H9 (cell line): Measurements from ENCODE around the gene CTDSPL. TPM values are rescaled to one million over a fixed set of nuclear protein-coding genes. Genes with fewer than 3 reads are reported as not detected.

Source experiments
- DNase-seq: peaks from one replicate; pipeline ENCODE4 v3.0.0-alpha.2; 2017
- H2AFZ ChIP-seq: one replicate; pipeline ENCODE4 v1.6.1; 2013; ENCODE audit warnings: mild to moderate bottlenecking, low read length, control low read depth, moderate library complexity
- H2AK5ac ChIP-seq: 2 replicates; pipeline ENCODE4 v1.6.1; 2013; ENCODE audit warnings: low read length, control low read depth, mixed read lengths; ENCODE audit not compliant: insufficient read length
- H2BK120ac ChIP-seq: one replicate; pipeline ENCODE4 v1.6.1; 2013; ENCODE audit warnings: low read depth, mild to moderate bottlenecking, low read length, control low read depth, inconsistent platforms; ENCODE audit not compliant: poor library complexity, severe bottlenecking
- H2BK12ac ChIP-seq: 2 replicates; pipeline ENCODE4 v1.6.1; 2013; ENCODE audit warnings: low read length, control low read depth, mixed read lengths, low read depth; ENCODE audit not compliant: insufficient read length
- H2BK15ac ChIP-seq: 2 replicates; pipeline ENCODE4 v1.6.1; 2013; ENCODE audit warnings: low read depth, low read length, control low read depth
- H2BK20ac ChIP-seq: one replicate; pipeline ENCODE4 v1.6.1; 2013; ENCODE audit warnings: low read depth, mild to moderate bottlenecking, low read length, control low read depth, inconsistent platforms; ENCODE audit not compliant: poor library complexity, severe bottlenecking
- H2BK5ac ChIP-seq: 2 replicates; pipeline ENCODE4 v1.6.1; 2013; ENCODE audit warnings: low read length, control low read depth, mixed read lengths; ENCODE audit not compliant: insufficient read length
- H3K14ac ChIP-seq: 2 replicates; pipeline ENCODE4 v1.6.1; 2013; ENCODE audit warnings: low read length, control low read depth; ENCODE audit not compliant: insufficient read depth
- H3K18ac ChIP-seq: 2 replicates; pipeline ENCODE4 v1.6.1; 2013; ENCODE audit warnings: low read depth, mild to moderate bottlenecking, mixed read lengths, low read length, control low read depth; ENCODE audit not compliant: insufficient read length
- H3K23ac ChIP-seq: 2 replicates; pipeline ENCODE4 v1.6.1; 2013; ENCODE audit warnings: low read length, control low read depth, mixed read lengths, low read depth; ENCODE audit not compliant: insufficient read length
- H3K23me2 ChIP-seq: 2 replicates; pipeline ENCODE4 v1.6.1; 2013; ENCODE audit warnings: low read depth, mild to moderate bottlenecking, mixed read lengths, low read length, control low read depth; ENCODE audit not compliant: insufficient read length, poor library complexity, severe bottlenecking
- H3K27ac ChIP-seq: 2 replicates; pipeline ENCODE4 v1.5.1; 2013; ENCODE audit warnings: low read length, control low read depth, mixed read lengths, low read depth; ENCODE audit not compliant: insufficient read length
- H3K27me3 ChIP-seq: 2 replicates; pipeline ENCODE4 v1.6.1; 2013; ENCODE audit warnings: low read length, control low read depth, inconsistent platforms; ENCODE audit not compliant: insufficient read depth
- H3K4ac ChIP-seq: 2 replicates; pipeline ENCODE4 v1.6.1; 2013; ENCODE audit warnings: low read depth, mild to moderate bottlenecking, control low read depth, inconsistent platforms, low read length, moderate library complexity
- H3K4me1 ChIP-seq: 2 replicates; pipeline ENCODE4 v1.6.1; 2013; ENCODE audit warnings: low read length, control low read depth, inconsistent platforms; ENCODE audit not compliant: insufficient read depth
- H3K4me2 ChIP-seq: 2 replicates; pipeline ENCODE4 v1.6.1; 2013; ENCODE audit warnings: low read length, control low read depth, mixed read lengths; ENCODE audit not compliant: insufficient read length, insufficient read depth
- H3K56ac ChIP-seq: 2 replicates; pipeline ENCODE4 v1.6.1; 2013; ENCODE audit warnings: low read depth, mild to moderate bottlenecking, mixed read lengths, low read length, control low read depth; ENCODE audit not compliant: insufficient read length
- H3K79me1 ChIP-seq: 2 replicates; pipeline ENCODE4 v1.6.1; 2013; ENCODE audit warnings: low read depth, mild to moderate bottlenecking, moderate library complexity, low read length, control low read depth, inconsistent platforms; ENCODE audit not compliant: insufficient read depth, poor library complexity, severe bottlenecking
- H3K79me2 ChIP-seq: 2 replicates; pipeline ENCODE4 v1.6.1; 2013; ENCODE audit warnings: low read length, control low read depth, inconsistent platforms; ENCODE audit not compliant: insufficient read depth
- H3K9ac ChIP-seq: 2 replicates; pipeline ENCODE4 v1.6.1; 2013; ENCODE audit warnings: low read length, control low read depth, mixed read lengths; ENCODE audit not compliant: insufficient read length; ENCODE audit errors: extremely low read depth
- H3K9me3 ChIP-seq: one replicate; pipeline ENCODE4 v1.6.1; 2013; ENCODE audit warnings: low read depth, low read length, inconsistent platforms; ENCODE audit not compliant: control insufficient read depth
- H3T11ph ChIP-seq: one replicate; pipeline ENCODE4 v1.6.1; 2013; ENCODE audit warnings: mild to moderate bottlenecking, low read length, control low read depth, inconsistent platforms
- H4K20me1 ChIP-seq: one replicate; pipeline ENCODE4 v1.6.1; 2013; ENCODE audit not compliant: control insufficient read depth, insufficient read length, insufficient read depth
- H4K5ac ChIP-seq: 2 replicates; pipeline ENCODE4 v1.6.1; 2013; ENCODE audit warnings: low read depth, mild to moderate bottlenecking, mixed read lengths, low read length, control low read depth; ENCODE audit not compliant: insufficient read length
- H4K8ac ChIP-seq: replicated peaks from 2 replicates; pipeline ENCODE4 v1.6.1; 2013; ENCODE audit warnings: low read length, control low read depth, mixed read lengths, low read depth; ENCODE audit not compliant: insufficient read length
- H4K91ac ChIP-seq: 2 replicates; pipeline ENCODE4 v1.6.1; 2013; ENCODE audit warnings: low read depth, mild to moderate bottlenecking, moderate library complexity, mixed read lengths, low read length, control low read depth; ENCODE audit not compliant: insufficient read length
- H3K27ac Mint-ChIP-seq, 3 experiments: 2 replicates in 2 of 3; 3 replicates in 1 of 3; pipeline ENCODE4 v1.8.0; 2020 to 2021; ENCODE audit warnings: mixed read lengths in 3 of 3, mild to moderate bottlenecking in 1 of 3, moderate library complexity in 1 of 3
- H3K27me3 Mint-ChIP-seq: 2 replicates; pipeline ENCODE4 v1.8.0; 2021; ENCODE audit warnings: low read depth, mild to moderate bottlenecking, moderate library complexity, mixed read lengths
- H3K36me3 Mint-ChIP-seq, 3 experiments: 2 replicates in 2 of 3; 3 replicates in 1 of 3; pipeline ENCODE4 v1.8.0; 2020 to 2021; ENCODE audit warnings: low read depth in 3 of 3, mixed read lengths in 3 of 3; ENCODE audit not compliant: insufficient read depth in 1 of 3
- H3K4me1 Mint-ChIP-seq, 2 experiments: 2 replicates each; pipeline ENCODE4 v1.8.0; 2020; ENCODE audit warnings: mixed read lengths in 2 of 2
- H3K4me3 Mint-ChIP-seq, 2 experiments: 2 replicates in 1 of 2; 3 replicates in 1 of 2; pipeline ENCODE4 v1.8.0; 2020 to 2021; ENCODE audit warnings: mild to moderate bottlenecking in 2 of 2, mixed read lengths in 2 of 2, moderate library complexity in 1 of 2
- H3K9me3 Mint-ChIP-seq, 2 experiments: 2 replicates in 1 of 2; 3 replicates in 1 of 2; pipeline ENCODE4 v1.8.0; 2020; ENCODE audit warnings: mild to moderate bottlenecking in 2 of 2, mixed read lengths in 2 of 2, moderate library complexity in 1 of 2
- WGBS: extraction: QIAGEN DNeasy Blood & Tissue Kit; methylation state at CpG from one replicate; pipeline ENCODE4 v1.1.7; 2013; ENCODE audit warnings: missing lambda C conversion rate, low lambda C conversion rate, mixed read lengths; ENCODE audit not compliant: insufficient read length; ENCODE audit errors: extremely low coverage; 5-methylcytosine and 5-hydroxymethylcytosine counted together
- long read RNA-seq: library from polyadenylated mRNA; unstranded; transcript quantifications from one replicate; pipeline ENCODE4 v2.0.0, GENCODE V29; 2020
- total RNA-seq: library from RNA; stranded (reverse); gene quantifications from 2 replicates; pipeline ENCODE4 v1.2.1, GENCODE V29; 2021
- TF ChIP-seq, protein P1 (sequence below): fragments of 200-600 bp; sonication (generic); conservative IDR thresholded peaks from 3 replicates; pipeline ENCODE4 v1.8.0; 2021; ENCODE audit warnings: antibody characterized with exemption, mild to moderate bottlenecking

CTDSPL gene, protein sequence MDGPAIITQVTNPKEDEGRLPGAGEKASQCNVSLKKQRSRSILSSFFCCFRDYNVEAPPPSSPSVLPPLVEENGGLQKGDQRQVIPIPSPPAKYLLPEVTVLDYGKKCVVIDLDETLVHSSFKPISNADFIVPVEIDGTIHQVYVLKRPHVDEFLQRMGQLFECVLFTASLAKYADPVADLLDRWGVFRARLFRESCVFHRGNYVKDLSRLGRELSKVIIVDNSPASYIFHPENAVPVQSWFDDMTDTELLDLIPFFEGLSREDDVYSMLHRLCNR
- total RNA-seq, result 20.8 and 21.3 TPM in 2 replicates
- long read RNA-seq, partial matches to known transcripts, result 1 of 6 reads
- long read RNA-seq, other reads (novel, unspliced or antisense), result 5 of 6 reads

DNA sequence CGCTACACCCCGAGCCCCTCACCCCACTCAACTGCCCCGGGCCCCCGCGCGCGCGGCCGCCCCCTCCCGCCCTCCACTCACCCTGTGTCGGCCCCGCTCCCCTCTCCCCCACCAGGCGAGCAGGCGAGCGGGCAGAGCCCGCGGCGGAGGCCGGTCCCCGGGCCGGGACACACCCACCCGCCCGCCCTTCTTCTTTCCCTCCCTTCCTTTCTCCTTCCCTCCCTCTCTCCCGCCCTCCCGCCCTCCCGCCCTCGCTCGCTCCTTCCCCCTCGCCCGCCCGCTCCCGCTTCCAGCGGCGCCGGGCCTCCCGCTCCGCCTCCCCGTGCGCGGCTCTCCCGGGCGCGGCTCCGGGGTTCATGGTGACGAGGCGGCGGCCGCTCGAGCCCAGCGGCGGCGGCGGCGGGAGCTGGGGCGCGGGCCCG is at the start of gene CTDSPL:
TSS of gene CTDSPL (plus strand) at position 261 of the 422 bp plus-strand sequence. CDS start 320 bp downstream, outside the sequence.
- Histone ChIP-seq H3K79me2 (no peaks in the 10 kb centered on the region; the same call in 1 of the 2 replicates), H3K23me2 (peaks cover 15% of the 10 kb centered on the region), H3K9me3 (no peaks in the 10 kb centered on the region), H3K79me1 (no peaks in the 10 kb centered on the region), H2BK20ac (no peak within 1 kb of the TSS), H2BK15ac (no peak within 1 kb of the TSS), H3K27me3 (no peaks in the 10 kb centered on the region), H2AFZ (no peak within 1 kb of the TSS), H2BK5ac (no peak within 1 kb of the TSS), H3K4me2 (peak within 1 kb of the TSS; percentile 98), H3K56ac (no peak within 1 kb of the TSS), H4K8ac (no peak within 1 kb of the TSS), H4K20me1 (no peaks in the 10 kb centered on the region), H3K4me1 (peaks cover 5% of the 10 kb centered on the region; the same call in 1 of the 2 replicates), H3K9ac (peak within 1 kb of the TSS; percentile 68), H2AK5ac (no peak within 1 kb of the TSS), H3K18ac (no peak within 1 kb of the TSS), H3K14ac (no peak within 1 kb of the TSS), H3K4ac (no peak within 1 kb of the TSS), H3K27ac (no peak within 1 kb of the TSS), H3K23ac (no peak within 1 kb of the TSS), H3T11ph (no peak within 1 kb of the TSS), H4K5ac (no peak within 1 kb of the TSS), H2BK120ac (no peak within 1 kb of the TSS), H4K91ac (no peak within 1 kb of the TSS), H2BK12ac (no peak within 1 kb of the TSS)
- Mint-ChIP-seq H3K36me3 (peaks cover 3 to 5% (median 5%) of the 10 kb centered on the region in 3 experiments; a peak in 2 of 7 replicates), H3K27ac (peak within 1 kb of the TSS in 2 of 3 experiments; percentile 6 to 65; a peak in 4 of 7 replicates), H3K9me3 (peaks cover 4 to 5% of the 10 kb centered on the region in 2 experiments; a peak in 2 of 5 replicates), H3K27me3 (peaks cover 27% of the 10 kb centered on the region), H3K4me1 (peaks cover 23 to 29% of the 10 kb centered on the region in 2 experiments), H3K4me3 (peak within 1 kb of the TSS; percentile 83 to 96)
- TF ChIP-seq, protein P1, sequence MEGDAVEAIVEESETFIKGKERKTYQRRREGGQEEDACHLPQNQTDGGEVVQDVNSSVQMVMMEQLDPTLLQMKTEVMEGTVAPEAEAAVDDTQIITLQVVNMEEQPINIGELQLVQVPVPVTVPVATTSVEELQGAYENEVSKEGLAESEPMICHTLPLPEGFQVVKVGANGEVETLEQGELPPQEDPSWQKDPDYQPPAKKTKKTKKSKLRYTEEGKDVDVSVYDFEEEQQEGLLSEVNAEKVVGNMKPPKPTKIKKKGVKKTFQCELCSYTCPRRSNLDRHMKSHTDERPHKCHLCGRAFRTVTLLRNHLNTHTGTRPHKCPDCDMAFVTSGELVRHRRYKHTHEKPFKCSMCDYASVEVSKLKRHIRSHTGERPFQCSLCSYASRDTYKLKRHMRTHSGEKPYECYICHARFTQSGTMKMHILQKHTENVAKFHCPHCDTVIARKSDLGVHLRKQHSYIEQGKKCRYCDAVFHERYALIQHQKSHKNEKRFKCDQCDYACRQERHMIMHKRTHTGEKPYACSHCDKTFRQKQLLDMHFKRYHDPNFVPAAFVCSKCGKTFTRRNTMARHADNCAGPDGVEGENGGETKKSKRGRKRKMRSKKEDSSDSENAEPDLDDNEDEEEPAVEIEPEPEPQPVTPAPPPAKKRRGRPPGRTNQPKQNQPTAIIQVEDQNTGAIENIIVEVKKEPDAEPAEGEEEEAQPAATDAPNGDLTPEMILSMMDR, result no peak
- no CpG with 5 or more reads among the region's 57 CpGs for WGBS
- peak; percentile 60 for DNase-seq
